HG03045 (cell line): ENCODE data around the gene PDE7B.

Source experiments
- ATAC-seq: cut with Tn5 transposase; IDR thresholded peaks from one replicate; pipeline ENCODE4 v1.9.1; 2021; ENCODE audit warnings: mild to moderate bottlenecking, moderate library complexity; ENCODE audit not compliant: unreplicated experiment

The PDE7B gene

GRCh38 chr6:136169394-136170148 lies 318.1 kb downstream of the PDE7B start:
- ATAC-seq: no peak

- ATAC-seq: no peak
These were observed 319.7 kb downstream of the PDE7B start for GRCh38 chr6:136171231-136171630.

- ATAC-seq: no peak
These were observed 322.3 kb downstream of the PDE7B start for GRCh38 chr6:136173519-136174507.

- no peak for ATAC-seq
These were observed 323.0 kb downstream of the PDE7B start for GRCh38 chr6:136174510-136174909.

GRCh38 chr6:136175873-136176272 lies 324.4 kb downstream of the PDE7B start:
- ATAC-seq: no peak

GRCh38 chr6:136178749-136179148 lies 327.2 kb downstream of the PDE7B start:
- no peak for ATAC-seq

- ATAC-seq: no peak
These were observed 329.4 kb downstream of the PDE7B start for GRCh38 chr6:136180704-136181511.

GRCh38 chr6:136181512-136181833 lies 330.0 kb downstream of the PDE7B start:
- no peak for ATAC-seq

GRCh38 chr6:136181861-136182260 lies 330.4 kb downstream of the PDE7B start:
- no peak for ATAC-seq

GRCh38 chr6:136184738-136185137 lies 333.2 kb downstream of the PDE7B start:
- ATAC-seq: no peak

GRCh38 chr6:136186363-136186762 lies 334.9 kb downstream of the PDE7B start:
- no peak for ATAC-seq

- ATAC-seq: no peak
These were observed 337.0 kb downstream of the PDE7B start for GRCh38 chr6:136188486-136188885.

GRCh38 chr6:136189104-136189503 lies 337.6 kb downstream of the PDE7B start:
- ATAC-seq: no peak

GRCh38 chr6:136191606-136192312 lies 340.3 kb downstream of the PDE7B start:
- ATAC-seq: no peak

- no peak for ATAC-seq
These were observed 341.4 kb downstream of the PDE7B start for GRCh38 chr6:136192902-136193301.

GRCh38 chr6:136201732-136202131 lies 350.2 kb downstream of the PDE7B start:
- ATAC-seq: no peak

GRCh38 chr6:136208783-136209182 lies 357.3 kb downstream of the PDE7B start:
- ATAC-seq: no peak

- no peak for ATAC-seq
These were observed 358.0 kb downstream of the PDE7B start for GRCh38 chr6:136209496-136209895.

- ATAC-seq: no peak
These were observed 359.1 kb downstream of the PDE7B start for GRCh38 chr6:136210398-136211165.

GRCh38 chr6:136212608-136213007 lies 361.1 kb downstream of the PDE7B start:
- ATAC-seq: no peak
